DOHH2 (cell line): ENCODE measurements around the gene PRR20A.
"Not testable (repeated sequence)": the region's sequence is repeated elsewhere in the genome, so short reads cannot be mapped to it uniquely, and the experiment has no call there.

Source experiments
- H3F3A ChIP-seq: fragments of 200-600 bp; sonication (generic), shearing (Covaris generic); 2 replicates; pipeline ENCODE4 v1.6.0; 2016; ENCODE audit warnings: antibody characterized with exemption, mild to moderate bottlenecking; ENCODE audit not compliant: control insufficient read depth, insufficient read depth
- H3K27ac ChIP-seq: fragments of 200-600 bp; sonication (generic); 2 replicates; pipeline ENCODE4 v1.5.1; 2014; ENCODE audit warnings: low read depth, mild to moderate bottlenecking, low read length, moderate library complexity
- H3K27me3 ChIP-seq: fragments of 200-600 bp; sonication (generic); 2 replicates; pipeline ENCODE4 v1.6.1; 2014; ENCODE audit warnings: mild to moderate bottlenecking, low read length, mixed read lengths; ENCODE audit not compliant: control insufficient read depth
- H3K36me3 ChIP-seq: fragments of 200-600 bp; sonication (generic); 2 replicates; pipeline ENCODE4 v1.6.1; 2014; ENCODE audit warnings: mild to moderate bottlenecking, low read length, moderate library complexity, mixed read lengths; ENCODE audit not compliant: control insufficient read depth
- H3K4me1 ChIP-seq: fragments of 200-600 bp; sonication (generic); 2 replicates; pipeline ENCODE4 v1.6.1; 2014; ENCODE audit warnings: mild to moderate bottlenecking, low read length, mixed read lengths; ENCODE audit not compliant: control insufficient read depth
- H3K4me2 ChIP-seq: fragments of 200-600 bp; sonication (generic); 2 replicates; pipeline ENCODE4 v1.6.0; 2014; ENCODE audit warnings: mild to moderate bottlenecking, low read length, moderate library complexity
- H3K4me3 ChIP-seq: fragments of 200-600 bp; sonication (generic); 2 replicates; pipeline ENCODE4 v1.5.1; 2014; ENCODE audit warnings: mild to moderate bottlenecking, low read length, mixed read lengths
- H3K79me2 ChIP-seq: fragments of 200-600 bp; sonication (generic); 2 replicates; pipeline ENCODE4 v1.6.1; 2014; ENCODE audit warnings: mild to moderate bottlenecking, low read length, mixed read lengths; ENCODE audit not compliant: control insufficient read depth
- H3K9me2 ChIP-seq: fragments of 200-600 bp; sonication (generic); replicated peaks from 2 replicates; pipeline ENCODE4 v1.6.1; 2014; ENCODE audit warnings: mild to moderate bottlenecking, low read length, mixed read lengths; ENCODE audit not compliant: control insufficient read depth
- H3K9me3 ChIP-seq: fragments of 200-600 bp; sonication (generic); 2 replicates; pipeline ENCODE4 v1.6.1; 2014; ENCODE audit warnings: antibody characterized with exemption, low read length, mixed read lengths; ENCODE audit not compliant: control insufficient read depth, insufficient read depth
- H4K20me1 ChIP-seq: fragments of 200-600 bp; sonication (generic); 2 replicates; pipeline ENCODE4 v1.6.0; 2014; ENCODE audit warnings: low read depth, mild to moderate bottlenecking, antibody characterized with exemption, low read length, moderate library complexity; ENCODE audit not compliant: control insufficient read depth, insufficient read depth
- EZH2phosphoT487 ChIP-seq: fragments of 200-600 bp; sonication (generic); IDR thresholded peaks from 2 replicates; pipeline ENCODE4 v1.6.1; 2017; ENCODE audit warnings: borderline replicate concordance, mild to moderate bottlenecking, antibody characterized with exemption, low read length, moderate library complexity, mixed read lengths
- TF ChIP-seq, protein P1 (sequence below): fragments of 200-600 bp; sonication (generic); IDR thresholded peaks from one replicate; pipeline ENCODE4 v1.5.1; 2014; ENCODE audit warnings: antibody characterized with exemption, mild to moderate bottlenecking, low read depth, low read length; ENCODE audit not compliant: poor library complexity, severe bottlenecking

The PRR20A gene

DNA sequence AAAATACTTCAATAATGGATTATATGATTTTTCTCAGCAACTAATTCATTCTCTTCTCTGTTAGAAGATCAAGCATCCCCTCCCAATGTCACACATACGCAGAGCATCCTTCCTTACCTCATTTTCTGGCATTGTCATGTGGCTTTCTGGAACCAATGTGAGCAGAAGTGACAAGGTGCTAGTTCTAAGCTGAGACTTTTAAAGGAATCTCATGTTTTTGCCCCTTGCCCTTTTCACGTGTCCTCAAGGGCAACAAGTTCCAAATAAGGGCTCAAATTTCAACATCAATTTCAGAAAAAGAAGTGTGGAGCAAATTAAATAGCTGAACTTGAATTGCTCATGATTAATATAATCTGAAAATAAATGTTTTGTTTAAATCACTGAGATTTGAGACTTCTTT, 4.6 kb upstream of the PRR20A start:
- Histone ChIP-seq H3K4me1 (no peaks in the 10 kb centered on the region), H4K20me1 (no peaks in the 10 kb centered on the region), H3K36me3 (no peaks in the 10 kb centered on the region), H3K27me3 (no peaks in the 10 kb centered on the region), H3K4me2 (no peak overlapping the region), H3F3A (no peaks in the 10 kb centered on the region), H3K9me3 (no peaks in the 10 kb centered on the region), H3K9me2 (no peaks in the 10 kb centered on the region), H3K79me2 (no peaks in the 10 kb centered on the region), H3K4me3 (no peak overlapping the region), H3K27ac (no peak overlapping the region)
- TF ChIP-seq EZH2phosphoT487, result no peak
- TF ChIP-seq, protein P1, sequence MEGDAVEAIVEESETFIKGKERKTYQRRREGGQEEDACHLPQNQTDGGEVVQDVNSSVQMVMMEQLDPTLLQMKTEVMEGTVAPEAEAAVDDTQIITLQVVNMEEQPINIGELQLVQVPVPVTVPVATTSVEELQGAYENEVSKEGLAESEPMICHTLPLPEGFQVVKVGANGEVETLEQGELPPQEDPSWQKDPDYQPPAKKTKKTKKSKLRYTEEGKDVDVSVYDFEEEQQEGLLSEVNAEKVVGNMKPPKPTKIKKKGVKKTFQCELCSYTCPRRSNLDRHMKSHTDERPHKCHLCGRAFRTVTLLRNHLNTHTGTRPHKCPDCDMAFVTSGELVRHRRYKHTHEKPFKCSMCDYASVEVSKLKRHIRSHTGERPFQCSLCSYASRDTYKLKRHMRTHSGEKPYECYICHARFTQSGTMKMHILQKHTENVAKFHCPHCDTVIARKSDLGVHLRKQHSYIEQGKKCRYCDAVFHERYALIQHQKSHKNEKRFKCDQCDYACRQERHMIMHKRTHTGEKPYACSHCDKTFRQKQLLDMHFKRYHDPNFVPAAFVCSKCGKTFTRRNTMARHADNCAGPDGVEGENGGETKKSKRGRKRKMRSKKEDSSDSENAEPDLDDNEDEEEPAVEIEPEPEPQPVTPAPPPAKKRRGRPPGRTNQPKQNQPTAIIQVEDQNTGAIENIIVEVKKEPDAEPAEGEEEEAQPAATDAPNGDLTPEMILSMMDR, result no peak

DNA sequence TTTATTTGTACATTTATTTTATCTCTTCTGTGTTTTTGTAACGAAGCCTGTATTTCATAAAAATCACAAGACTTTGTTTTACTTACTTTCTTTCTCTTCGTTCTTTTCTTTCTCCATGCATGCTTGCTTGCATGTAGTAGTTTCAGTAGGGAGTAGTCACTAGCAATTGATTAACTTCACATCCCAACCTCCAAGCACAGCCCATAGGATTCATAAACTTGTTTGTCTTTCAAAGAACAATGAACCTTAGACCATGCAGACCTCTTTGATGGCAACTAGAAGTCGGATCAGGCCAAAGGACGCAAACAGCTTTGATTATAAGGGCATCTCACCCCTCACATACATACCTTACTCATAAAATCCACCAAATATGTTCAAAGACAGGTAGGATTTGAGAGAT, 3.1 kb upstream of the PRR20A start:
- Histone ChIP-seq H3K9me2 (no peaks in the 10 kb centered on the region), H3K4me2 (no peak overlapping the region), H3K36me3 (no peaks in the 10 kb centered on the region), H3F3A (no peaks in the 10 kb centered on the region), H3K27me3 (no peaks in the 10 kb centered on the region), H3K79me2 (no peaks in the 10 kb centered on the region), H3K9me3 (no peaks in the 10 kb centered on the region), H3K4me1 (no peaks in the 10 kb centered on the region), H3K4me3 (no peak overlapping the region), H4K20me1 (no peaks in the 10 kb centered on the region), H3K27ac (no peak overlapping the region)
- TF ChIP-seq EZH2phosphoT487, result no peak
- TF ChIP-seq, protein P1, result no peak

DNA sequence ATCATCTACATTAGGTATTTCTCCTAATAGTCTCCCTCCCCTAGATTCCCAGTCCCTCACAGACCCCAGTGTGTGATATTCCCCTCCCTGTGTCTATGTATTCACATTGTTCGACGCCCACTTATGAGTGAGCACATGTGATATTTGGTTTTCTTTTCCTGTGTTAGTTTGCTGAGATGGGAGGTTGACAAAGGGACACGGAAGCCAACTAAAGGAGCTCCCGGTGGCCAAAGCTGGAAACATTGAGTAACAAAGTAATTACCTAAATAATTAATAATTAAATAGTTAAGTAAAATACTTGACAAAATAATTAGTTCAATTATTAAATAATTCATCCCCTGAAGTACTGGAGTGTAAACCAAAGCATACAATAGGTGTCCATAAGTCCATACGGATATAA, 1.7 kb upstream of the PRR20A start:
- H3K27ac ChIP-seq, result no peak overlapping the region
- H3K79me2 ChIP-seq, result no peaks in the 10 kb centered on the region
- H3K4me2 ChIP-seq, result no peak overlapping the region
- no peaks in the 10 kb centered on the region for H3K27me3 ChIP-seq
- no peaks in the 10 kb centered on the region for H4K20me1 ChIP-seq
- no peaks in the 10 kb centered on the region for H3F3A ChIP-seq
- H3K4me1 ChIP-seq, result no peaks in the 10 kb centered on the region
- H3K9me2 ChIP-seq, result no peaks in the 10 kb centered on the region
- H3K36me3 ChIP-seq, result no peaks in the 10 kb centered on the region
- no peak overlapping the region for H3K4me3 ChIP-seq
- TF ChIP-seq EZH2phosphoT487, result no peak
- TF ChIP-seq, protein P1, result no peak
- no peaks in the 10 kb centered on the region for H3K9me3 ChIP-seq

DNA sequence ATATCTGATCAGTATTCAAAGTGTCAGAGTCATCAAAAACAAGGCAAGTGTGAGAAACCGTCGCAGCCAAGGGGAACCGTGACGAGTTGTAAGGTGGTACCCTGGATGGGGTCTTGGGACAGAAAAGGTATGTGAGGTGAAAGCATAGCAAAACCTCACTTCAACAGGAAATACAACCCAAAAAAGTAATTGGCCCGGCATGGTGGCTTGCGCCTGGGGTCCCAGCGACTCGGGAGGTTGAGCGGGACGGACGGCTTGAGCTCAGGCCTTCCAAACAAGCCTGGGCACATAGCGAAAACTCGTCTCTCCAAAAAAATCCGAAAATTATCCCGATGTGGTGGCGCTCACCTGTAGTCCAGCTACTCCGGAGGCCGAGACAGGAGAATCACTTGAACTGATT, 937 bp upstream of the PRR20A start:
- not testable (repeated sequence) for H3K4me3 ChIP-seq, H3K4me1 ChIP-seq, H3K36me3 ChIP-seq, H3K79me2 ChIP-seq, H3K27ac ChIP-seq, H3K9me2 ChIP-seq, H4K20me1 ChIP-seq, H3F3A ChIP-seq, H3K27me3 ChIP-seq, H3K4me2 ChIP-seq, H3K9me3 ChIP-seq

DNA sequence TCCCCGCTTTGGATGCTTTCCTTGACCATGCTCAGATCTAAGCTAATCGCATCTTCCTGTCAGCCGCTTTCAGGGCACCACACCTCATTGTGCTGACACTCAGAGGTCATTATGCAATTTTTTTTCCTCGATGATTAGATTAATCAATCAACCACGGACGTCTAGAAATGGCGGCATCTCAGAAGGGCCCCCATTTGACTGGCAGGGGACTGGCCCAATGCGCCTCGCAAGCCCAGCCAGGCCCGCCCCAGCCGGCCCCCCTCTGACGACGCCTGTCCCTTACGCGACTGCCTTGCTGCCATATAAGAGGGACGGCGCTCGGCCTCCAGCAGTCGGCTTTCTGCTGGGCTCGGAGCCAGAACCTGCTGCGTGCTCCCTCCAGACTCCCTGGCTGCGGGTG, 6.5 kb downstream of the PRR20A start, which contains the start of gene PRR20B:
Gene PRR20B (plus strand): TSS at position 301 of the 400 bp plus-strand sequence. CDS start 387 bp downstream, outside the sequence.
- not testable (repeated sequence) for H4K20me1 ChIP-seq, H3K9me3 ChIP-seq, H3K4me1 ChIP-seq, H3K27ac ChIP-seq, H3K79me2 ChIP-seq, H3K4me3 ChIP-seq, H3K36me3 ChIP-seq, H3K4me2 ChIP-seq, H3K9me2 ChIP-seq, H3K27me3 ChIP-seq, H3F3A ChIP-seq

DNA sequence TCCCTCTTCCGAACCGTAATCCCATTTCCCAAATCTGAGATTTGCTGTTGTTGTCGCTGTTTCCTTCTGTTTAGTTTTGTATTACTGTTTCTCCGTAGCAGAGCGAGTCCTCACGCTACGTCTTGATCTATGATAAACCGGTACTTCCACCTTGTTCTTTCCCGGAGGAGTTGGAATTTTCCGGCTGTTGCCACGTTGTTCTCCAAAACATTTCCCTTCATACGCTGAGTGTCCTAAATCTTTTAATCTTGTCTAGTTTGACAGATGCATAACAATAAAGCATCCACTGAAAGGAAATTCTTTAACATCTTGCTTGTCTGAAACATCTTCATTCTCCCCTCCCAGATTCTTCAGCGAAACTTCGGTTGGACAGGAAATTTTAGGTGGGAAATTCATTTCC, 7.4 kb downstream of the PRR20A start:
- H3K27me3 ChIP-seq, H4K20me1 ChIP-seq, H3K4me2 ChIP-seq, H3K27ac ChIP-seq, H3K79me2 ChIP-seq, H3K9me3 ChIP-seq, H3F3A ChIP-seq, H3K36me3 ChIP-seq, H3K9me2 ChIP-seq, H3K4me3 ChIP-seq, H3K4me1 ChIP-seq: not testable (repeated sequence)
